ENCODE results near the gene CCDC57. TPM values are rescaled to one million over a fixed set of nuclear protein-coding genes. Genes with fewer than 3 reads are reported as not detected.
"Not testable (repeated sequence)": the region's sequence is repeated elsewhere in the genome, so short reads cannot be mapped to it uniquely, and the experiment has no call there.

CCDC57 gene
- polyA plus RNA-seq, 4 donors, result 34.6 to 52.4 (median 44.5) TPM

GRCh38 chr17:82180776-82181528, 31.7 kb downstream of the CCDC57 start:
- DNase-seq (ENCODE audit: low read depth in 4 of 4, low spot score in 3 of 4), result no peak

- DNase-seq (ENCODE audit: low read depth in 4 of 4, low spot score in 3 of 4), result no peak
These were observed 32.6 kb downstream of the CCDC57 start for GRCh38 chr17:82179946-82180475.

- no peak for DNase-seq (ENCODE audit: low read depth in 4 of 4, low spot score in 3 of 4)
These were observed 33.2 kb downstream of the CCDC57 start for GRCh38 chr17:82179412-82179811.

- DNase-seq (ENCODE audit: low read depth in 4 of 4, low spot score in 3 of 4), result peak in 1 of 4 donors; percentile 18
These were observed 34.0 kb downstream of the CCDC57 start for GRCh38 chr17:82178499-82179261.

GRCh38 chr17:82177761-82178498, 34.7 kb downstream of the CCDC57 start:
- no peak for DNase-seq (ENCODE audit: low read depth in 4 of 4, low spot score in 3 of 4)

GRCh38 chr17:82177276-82177675, 35.4 kb downstream of the CCDC57 start:
- no peak for DNase-seq (ENCODE audit: low read depth in 4 of 4, low spot score in 3 of 4)

GRCh38 chr17:82175951-82176350, 36.7 kb downstream of the CCDC57 start:
- DNase-seq (ENCODE audit: low read depth in 4 of 4, low spot score in 3 of 4), result no peak

GRCh38 chr17:82175201-82175600, 37.4 kb downstream of the CCDC57 start:
- DNase-seq (ENCODE audit: low read depth in 4 of 4, low spot score in 3 of 4), result no peak

GRCh38 chr17:82174042-82174857, 38.4 kb downstream of the CCDC57 start:
- not testable (repeated sequence) for DNase-seq (ENCODE audit: low read depth in 4 of 4, low spot score in 3 of 4)

- no peak for DNase-seq (ENCODE audit: low read depth in 4 of 4, low spot score in 3 of 4)
These were observed 39.1 kb downstream of the CCDC57 start for GRCh38 chr17:82173351-82174041.

- DNase-seq (ENCODE audit: low read depth in 4 of 4, low spot score in 3 of 4), result no peak
These were observed 40.0 kb downstream of the CCDC57 start for GRCh38 chr17:82172486-82173160.

GRCh38 chr17:82171750-82172375, 40.8 kb downstream of the CCDC57 start:
- no peak for DNase-seq (ENCODE audit: low read depth in 4 of 4, low spot score in 3 of 4)

GRCh38 chr17:82170412-82170961, 42.2 kb downstream of the CCDC57 start:
- no peak for DNase-seq (ENCODE audit: low read depth in 4 of 4, low spot score in 3 of 4)

- no peak for DNase-seq (ENCODE audit: low read depth in 4 of 4, low spot score in 3 of 4)
These were observed 44.1 kb downstream of the CCDC57 start for GRCh38 chr17:82168568-82168967.

GRCh38 chr17:82167028-82167427, 45.6 kb downstream of the CCDC57 start:
- DNase-seq (ENCODE audit: low read depth in 4 of 4, low spot score in 3 of 4), result no peak

GRCh38 chr17:82164853-82165252, 47.8 kb downstream of the CCDC57 start:
- no peak for DNase-seq (ENCODE audit: low read depth in 4 of 4, low spot score in 3 of 4)

- DNase-seq (ENCODE audit: low read depth in 4 of 4, low spot score in 3 of 4), result no peak
These were observed 51.4 kb downstream of the CCDC57 start for GRCh38 chr17:82161216-82161615.

- DNase-seq (ENCODE audit: low read depth in 4 of 4, low spot score in 3 of 4), result no peak
These were observed 52.6 kb downstream of the CCDC57 start for GRCh38 chr17:82160075-82160474.
